Measurements from ENCODE around the gene WWC1.

WWC1 gene

GRCh38 chr5:168404365-168404764 is 112.9 kb downstream of the WWC1 start:
- DNase-seq (ENCODE audit: extremely low read depth, low read depth), result peak; percentile 59
- no peak overlapping the region for H3K4me3 ChIP-seq (replicated peaks; ENCODE audit: low read depth, low read length)
- TF ChIP-seq CTCF (IDR thresholded peaks at IDR 0.05; ENCODE audit: low read depth, low read length, missing control alignments), result no peak

GRCh38 chr5:168407211-168407610 is 115.8 kb downstream of the WWC1 start:
- TF ChIP-seq CTCF (IDR thresholded peaks at IDR 0.05; ENCODE audit: low read depth, low read length, missing control alignments), result no peak
- no peak overlapping the region for H3K4me3 ChIP-seq (replicated peaks; ENCODE audit: low read depth, low read length)
- no peak for DNase-seq (ENCODE audit: extremely low read depth, low read depth)

GRCh38 chr5:168408561-168409305 is 117.3 kb downstream of the WWC1 start:
- H3K4me3 ChIP-seq (replicated peaks; ENCODE audit: low read depth, low read length), result no peak overlapping the region
- TF ChIP-seq CTCF (IDR thresholded peaks at IDR 0.05; ENCODE audit: low read depth, low read length, missing control alignments), result no peak
- DNase-seq (ENCODE audit: extremely low read depth, low read depth), result no peak

GRCh38 chr5:168409591-168410458 is 118.4 kb downstream of the WWC1 start:
- TF ChIP-seq CTCF (IDR thresholded peaks at IDR 0.05; ENCODE audit: low read depth, low read length, missing control alignments), result no peak
- H3K4me3 ChIP-seq (replicated peaks; ENCODE audit: low read depth, low read length), result no peak overlapping the region
- DNase-seq (ENCODE audit: extremely low read depth, low read depth), result no peak

GRCh38 chr5:168411871-168412270 is 120.4 kb downstream of the WWC1 start:
- no peak overlapping the region for H3K4me3 ChIP-seq (replicated peaks; ENCODE audit: low read depth, low read length)
- TF ChIP-seq CTCF (IDR thresholded peaks at IDR 0.05; ENCODE audit: low read depth, low read length, missing control alignments), result no peak
- no peak for DNase-seq (ENCODE audit: extremely low read depth, low read depth)

- no peak for TF ChIP-seq CTCF (IDR thresholded peaks at IDR 0.05; ENCODE audit: low read depth, low read length, missing control alignments)
- DNase-seq (ENCODE audit: extremely low read depth, low read depth), result no peak
- H3K4me3 ChIP-seq (replicated peaks; ENCODE audit: low read depth, low read length), result no peak overlapping the region
Observed at GRCh38 chr5:168413062-168413461, 121.6 kb downstream of the WWC1 start.

Measured in HFF-Myc (cell line).